Stimulated activated CD8-positive, alpha-beta memory T cell treated with anti-CD3 and anti-CD28 coated beads, Interleukin-4, amount 100 ng/mL, for 1 hour (primary cell): ENCODE results near the gene CELA2A.

Experiments
- DNase-seq, 2 donors: peaks; one replicate each; pipeline ENCODE4 v3.0.0-alpha.2; 2020; ENCODE audit warnings: low read depth in 2 of 2, low spot score in 1 of 2

CELA2A gene

DNA sequence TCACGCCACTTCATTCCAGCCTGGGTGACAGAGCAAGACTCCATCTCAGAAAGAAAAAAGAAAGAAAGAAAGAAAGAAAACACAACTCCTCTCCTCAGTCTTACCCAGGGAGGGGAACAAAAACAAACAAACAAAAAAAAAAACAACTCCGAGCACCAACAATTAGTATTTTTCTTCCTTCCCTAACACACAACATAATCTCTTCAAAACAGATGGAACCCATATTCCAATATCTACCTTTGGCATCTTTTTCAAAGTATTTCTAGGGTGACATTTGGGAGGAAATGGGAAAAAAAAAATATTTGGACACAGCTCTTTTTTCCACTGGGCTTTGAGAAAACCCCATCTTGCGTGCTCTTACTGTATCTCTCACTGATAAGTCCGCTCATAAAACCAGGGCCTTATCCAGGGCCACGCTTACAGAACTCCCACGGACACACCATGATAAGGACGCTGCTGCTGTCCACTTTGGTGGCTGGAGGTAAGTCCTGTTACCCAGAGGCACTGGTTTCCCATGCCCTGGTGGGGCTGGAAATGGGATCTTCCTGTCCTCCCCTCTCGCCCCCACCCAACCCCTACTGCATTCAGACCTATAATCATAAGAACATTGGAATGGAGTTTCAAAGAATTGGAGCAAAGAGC is at the start of gene CELA2A:
Gene CELA2A (plus strand): TSS at position 420 of the 642 bp plus-strand sequence. CDS start 22 bp downstream, at position 442.
- no peak for DNase-seq

DNA sequence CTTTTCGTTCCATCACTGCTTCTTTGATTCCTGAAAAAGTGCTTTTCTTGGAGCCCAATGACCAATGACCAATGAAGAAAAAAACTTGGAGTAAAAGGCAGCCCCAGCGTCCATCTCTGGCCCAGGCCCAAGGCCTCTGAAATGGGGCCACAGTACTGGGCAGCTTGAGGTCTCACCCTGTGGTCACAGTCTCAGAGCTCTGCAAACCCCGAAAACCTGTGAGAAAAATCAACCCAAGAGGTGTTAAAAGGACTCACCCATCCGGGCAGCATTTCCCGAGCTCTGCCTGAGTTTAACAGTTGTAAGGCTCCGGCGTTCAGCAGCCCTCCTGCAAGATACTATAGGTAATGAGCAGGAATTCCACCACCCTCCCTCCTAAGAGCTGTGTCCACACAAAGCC is 49.0 kb upstream of the CELA2A start:
- no peak for DNase-seq

GRCh38 chr1:15408890-15409387 is 47.6 kb upstream of the CELA2A start:
- DNase-seq, result no peak

- peak; percentile 62 to 71 for DNase-seq
Measured at GRCh38 chr1:15409388-15410222, 46.9 kb upstream of the CELA2A start, which contains the start of gene EFHD2. EFHD2 (plus strand) TSS chr1:15409888; CDS start chr1:15409972, 84 bp downstream.

- no peak for DNase-seq
Measured at GRCh38 chr1:15410223-15410883, 46.2 kb upstream of the CELA2A start.

GRCh38 chr1:15410884-15411245 is 45.7 kb upstream of the CELA2A start:
- no peak for DNase-seq

DNA sequence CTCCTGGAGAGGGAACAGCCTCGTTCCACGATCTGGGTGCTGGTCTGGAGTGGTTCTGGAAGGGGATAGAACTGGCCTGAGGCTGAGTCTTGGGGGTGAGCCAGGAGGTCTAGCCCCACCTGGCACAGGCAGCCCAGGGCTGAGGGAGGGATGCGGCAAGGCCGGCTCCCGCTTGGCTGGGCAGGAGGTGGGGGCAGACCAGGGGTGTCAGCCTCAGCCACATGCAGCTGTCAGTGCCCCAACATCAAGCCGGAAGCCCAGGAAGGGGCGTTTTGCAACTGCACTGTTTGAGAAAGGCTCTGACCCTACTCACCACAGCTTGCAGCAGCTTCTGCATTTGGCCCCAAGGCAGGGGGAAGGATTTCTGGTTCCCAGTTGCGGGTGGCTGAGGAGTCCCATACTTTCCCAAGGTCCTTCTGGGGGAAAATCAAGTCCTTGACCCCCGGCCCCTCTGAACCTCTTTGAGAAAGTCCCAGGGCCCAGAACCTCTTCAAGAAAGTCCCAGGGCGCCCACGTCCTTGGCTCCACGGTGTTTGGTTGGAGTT is 44.9 kb upstream of the CELA2A start:
- no peak for DNase-seq

DNA sequence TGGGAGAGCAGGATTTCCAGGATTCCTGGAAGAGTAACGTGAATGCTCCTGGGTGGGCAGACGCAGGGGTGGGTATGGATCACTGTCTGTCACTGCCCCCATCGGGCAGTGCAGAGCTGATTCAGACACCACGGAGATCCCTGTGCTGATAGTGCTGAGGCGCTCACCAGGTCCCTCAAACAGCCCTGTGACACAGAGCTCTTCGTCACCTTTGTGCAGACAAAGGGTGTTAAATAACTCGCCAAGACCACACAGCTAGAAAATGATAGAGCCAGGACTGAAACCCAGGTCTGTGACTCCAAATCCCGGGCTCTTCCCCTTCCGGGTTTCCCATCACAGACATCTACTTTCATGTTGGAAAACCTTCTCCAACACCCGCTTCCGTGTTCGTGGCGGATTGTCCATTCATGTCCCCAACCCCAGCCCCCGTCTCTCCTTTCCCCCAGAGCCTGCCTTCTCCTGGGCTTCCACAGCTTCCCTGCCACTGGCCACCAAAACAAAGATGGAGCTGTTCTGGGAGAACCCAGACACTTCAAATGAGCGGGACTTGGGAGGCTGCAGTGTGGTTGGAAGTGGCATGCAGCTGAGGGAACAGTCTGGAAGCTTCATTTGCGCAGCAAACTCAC is 44.2 kb upstream of the CELA2A start:
- DNase-seq, result peak in 1 of 2 donors; percentile 37

DNA sequence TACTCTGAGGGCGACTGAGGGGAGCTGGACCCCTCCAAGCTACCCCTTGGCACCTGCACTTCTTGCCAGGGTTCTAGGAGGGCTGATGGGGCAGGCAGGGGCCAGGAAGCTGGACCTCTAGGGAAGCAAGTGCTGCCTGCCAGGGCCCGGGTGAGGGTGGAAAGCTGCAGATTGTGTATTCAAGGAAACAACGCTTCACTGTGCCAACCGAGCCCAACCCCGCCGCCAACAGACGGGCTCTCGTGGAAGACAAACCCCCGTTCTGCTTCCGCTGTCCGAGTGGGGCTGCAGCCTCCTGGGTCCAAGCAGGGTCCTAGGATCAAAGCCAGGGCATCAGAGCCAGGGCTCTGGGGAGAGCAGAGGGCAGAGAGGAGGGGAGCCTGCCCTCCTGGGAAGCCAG is 43.7 kb upstream of the CELA2A start:
- no peak for DNase-seq

DNA sequence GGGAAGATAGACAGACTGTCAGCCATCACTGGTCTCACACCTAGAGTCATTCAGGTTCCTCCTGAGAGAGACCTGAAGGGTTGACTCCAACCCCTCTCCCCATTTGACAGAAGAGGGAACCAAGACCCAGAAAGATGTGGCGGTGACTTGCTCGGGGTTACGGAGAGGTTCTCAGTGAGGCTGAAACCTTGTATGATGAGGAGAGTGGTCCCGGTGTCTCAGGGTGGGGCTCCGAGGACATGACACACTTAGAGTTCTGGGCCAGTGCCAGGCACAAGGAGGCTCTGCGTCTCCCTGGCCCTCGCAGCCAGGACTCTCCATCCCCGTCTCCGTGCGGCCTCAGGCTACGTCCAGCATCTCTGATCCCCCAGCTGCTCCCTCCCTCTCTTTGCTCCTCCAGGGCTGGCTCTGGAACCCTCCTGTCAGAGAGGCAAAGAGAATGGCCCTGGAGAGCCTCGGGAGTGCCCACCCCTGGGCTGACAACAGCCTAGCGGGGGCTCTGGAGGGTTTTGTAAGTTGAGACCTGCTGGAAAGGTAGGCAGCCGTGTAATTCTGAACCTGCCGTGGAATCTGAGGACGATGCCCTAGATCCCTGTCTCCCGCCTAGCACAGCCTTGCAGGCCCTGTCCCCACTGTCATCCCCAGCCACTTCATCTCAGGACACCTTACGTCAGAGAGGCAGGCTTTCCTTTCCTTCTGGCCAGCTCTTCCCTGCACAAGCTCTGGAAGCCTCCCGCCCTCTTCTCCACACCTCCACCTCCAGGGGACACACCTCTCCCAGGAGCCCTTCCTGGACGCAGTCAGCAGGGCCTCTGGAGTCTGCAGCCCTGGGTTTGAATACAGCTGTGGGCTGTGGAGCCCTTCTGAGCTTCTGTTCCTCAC is 42.7 kb upstream of the CELA2A start:
- no peak for DNase-seq

DNA sequence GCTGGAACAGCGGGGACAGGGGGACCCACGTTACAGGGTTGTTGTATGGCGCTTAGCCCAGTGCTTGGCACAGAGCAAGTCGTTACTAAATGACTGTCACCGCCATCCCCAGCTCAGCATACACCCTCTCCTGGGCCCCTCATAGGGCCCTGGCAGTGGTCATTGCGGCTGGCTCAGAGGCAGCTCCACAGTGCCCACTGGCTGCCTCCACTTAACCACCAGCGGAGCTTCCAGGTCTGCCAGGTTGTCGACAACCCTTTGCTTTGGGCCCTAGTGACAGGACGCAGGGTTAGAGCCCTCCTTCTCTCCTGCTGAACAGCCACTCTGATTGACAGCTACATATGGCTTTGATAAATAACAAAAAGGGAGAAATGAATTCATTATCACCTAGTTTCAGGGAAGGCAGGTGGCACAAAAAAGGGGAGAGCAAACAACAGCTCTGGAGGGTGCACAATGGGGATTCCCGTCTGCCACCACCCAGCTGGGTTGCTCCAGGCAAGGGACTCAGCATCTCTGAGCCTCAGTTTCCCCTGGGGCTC is 42.0 kb upstream of the CELA2A start:
- no peak for DNase-seq

GRCh38 chr1:15417059-15417934 is 39.2 kb upstream of the CELA2A start:
- DNase-seq, result peak in 1 of 2 donors; percentile 37

DNA sequence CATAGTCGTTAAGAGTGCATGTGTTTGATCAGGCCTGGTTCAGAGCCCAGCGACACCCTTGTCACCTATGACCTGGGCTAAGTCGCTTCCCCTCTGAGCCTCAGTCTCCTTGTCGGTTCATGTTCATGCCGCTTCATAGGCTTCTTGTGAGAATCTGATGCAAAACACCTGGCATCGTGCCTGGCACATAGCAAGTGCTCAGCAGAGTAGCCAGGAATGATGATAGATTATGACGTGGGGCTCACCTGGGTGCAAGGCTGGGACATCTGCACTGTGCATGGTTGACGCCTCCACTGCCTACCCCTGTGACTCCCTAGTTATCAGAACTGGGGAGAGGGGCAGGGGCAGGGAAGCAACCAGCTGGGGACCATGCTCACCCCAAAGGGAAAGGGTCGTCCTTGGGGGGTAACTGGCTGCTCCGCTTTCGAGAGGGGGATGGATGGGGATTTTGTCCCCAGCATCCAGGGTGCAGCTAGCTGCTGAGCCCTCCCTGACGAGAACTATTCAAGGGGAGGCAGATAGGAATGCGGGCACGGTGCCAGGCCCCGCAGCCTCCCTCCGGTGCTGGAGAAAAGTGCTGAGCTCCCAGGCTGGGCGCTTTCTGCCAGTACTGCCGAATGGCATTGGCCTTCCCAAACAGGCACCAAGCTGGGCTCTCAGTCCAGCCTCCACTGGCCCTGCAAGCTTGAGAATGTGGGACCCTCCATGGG is 37.6 kb upstream of the CELA2A start:
- no peak for DNase-seq

DNA sequence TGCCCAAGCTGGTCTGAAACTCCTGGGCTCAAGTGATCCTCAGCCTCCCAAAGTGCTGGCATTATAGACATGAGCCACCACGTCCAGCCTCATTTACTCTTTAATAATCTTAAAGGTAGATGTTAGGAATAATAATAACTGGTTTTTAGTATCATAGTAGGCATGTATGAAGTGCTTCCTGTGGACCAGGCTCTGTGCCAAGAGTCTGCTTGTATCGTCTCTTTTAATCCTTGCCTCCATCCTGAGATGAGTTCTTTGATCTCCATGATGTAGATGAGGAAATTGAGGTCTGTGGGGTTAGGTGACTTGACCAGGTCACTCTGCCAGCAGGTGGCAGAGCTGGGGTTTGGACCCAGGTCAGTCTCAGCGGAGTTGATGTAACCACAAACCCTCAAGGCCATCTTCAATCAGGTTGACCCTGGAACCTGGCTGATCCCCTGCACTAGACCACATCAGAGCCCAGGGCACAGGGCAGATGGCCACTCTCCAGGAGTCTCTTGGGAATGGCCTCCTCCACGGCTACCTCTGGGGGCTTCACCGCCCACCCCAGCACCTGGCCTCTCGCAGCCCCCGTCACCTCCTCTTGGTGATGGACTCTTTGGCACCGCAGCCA is 35.6 kb upstream of the CELA2A start:
- DNase-seq, result no peak

DNA sequence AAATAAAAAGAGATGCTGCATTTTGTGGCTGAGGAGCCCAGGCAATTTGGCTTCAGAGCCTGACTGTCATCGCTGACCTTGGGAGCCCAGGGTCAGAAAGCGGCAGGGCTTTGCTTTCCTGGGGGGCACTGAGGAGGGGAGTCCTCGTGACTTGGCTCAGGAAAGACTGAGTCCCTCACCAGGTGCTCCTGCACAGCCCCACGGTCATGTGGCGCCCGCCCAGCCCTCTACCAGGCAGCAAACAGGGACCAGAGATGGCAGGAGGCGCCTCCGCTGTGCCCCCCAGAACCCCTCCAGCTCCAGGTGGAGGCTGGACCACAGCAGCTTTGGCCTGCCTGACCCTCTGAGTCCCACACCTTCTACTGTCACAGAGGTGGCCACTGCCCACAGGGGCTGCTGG is 33.7 kb upstream of the CELA2A start:
- no peak for DNase-seq

- no peak for DNase-seq
Measured at GRCh38 chr1:15423355-15424077, 33.0 kb upstream of the CELA2A start.

DNA sequence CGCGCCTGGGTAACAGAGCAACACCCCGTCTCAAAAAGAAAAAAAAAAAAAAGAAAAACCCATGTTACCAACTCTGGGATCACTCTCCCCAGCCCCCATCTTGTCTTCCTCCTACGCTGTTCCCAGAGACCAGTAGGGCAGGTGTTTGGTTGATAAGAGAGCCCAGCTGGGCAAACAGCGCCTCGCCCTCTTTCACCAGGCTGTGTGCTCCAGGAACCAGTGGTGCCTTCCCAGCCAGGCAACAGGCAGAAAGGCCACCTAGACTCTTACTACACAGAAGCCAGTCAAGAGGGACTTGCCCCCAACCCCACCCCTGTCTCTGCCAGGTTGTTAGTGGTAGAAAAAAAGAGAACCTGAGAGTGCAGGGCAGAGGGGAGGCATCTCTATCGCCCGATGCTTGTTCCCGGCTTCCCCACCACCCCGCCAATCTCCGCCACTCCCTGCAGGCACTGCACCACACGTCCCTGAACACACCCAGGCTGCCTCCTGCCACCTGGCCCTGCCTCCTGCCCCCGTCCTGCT is 32.3 kb upstream of the CELA2A start:
- no peak for DNase-seq
